SH-SY5Y (cell line): ENCODE results near the gene APOL2.

Experiments
- GATA2 ChIP-seq: IDR thresholded peaks from 2 replicates; pipeline ENCODE4 v1.6.1; 2011; ENCODE audit warnings: mild to moderate bottlenecking, low read depth, low read length
- GATA3 ChIP-seq: IDR thresholded peaks from 2 replicates; pipeline ENCODE4 v1.6.1; 2011; ENCODE audit warnings: low read depth, mild to moderate bottlenecking, low read length, moderate library complexity

Gene APOL2

GRCh38 chr22:36212901-36213300 is 26.4 kb downstream of the APOL2 start:
- TF ChIP-seq GATA3 (no peak), GATA2 (no peak)

DNA sequence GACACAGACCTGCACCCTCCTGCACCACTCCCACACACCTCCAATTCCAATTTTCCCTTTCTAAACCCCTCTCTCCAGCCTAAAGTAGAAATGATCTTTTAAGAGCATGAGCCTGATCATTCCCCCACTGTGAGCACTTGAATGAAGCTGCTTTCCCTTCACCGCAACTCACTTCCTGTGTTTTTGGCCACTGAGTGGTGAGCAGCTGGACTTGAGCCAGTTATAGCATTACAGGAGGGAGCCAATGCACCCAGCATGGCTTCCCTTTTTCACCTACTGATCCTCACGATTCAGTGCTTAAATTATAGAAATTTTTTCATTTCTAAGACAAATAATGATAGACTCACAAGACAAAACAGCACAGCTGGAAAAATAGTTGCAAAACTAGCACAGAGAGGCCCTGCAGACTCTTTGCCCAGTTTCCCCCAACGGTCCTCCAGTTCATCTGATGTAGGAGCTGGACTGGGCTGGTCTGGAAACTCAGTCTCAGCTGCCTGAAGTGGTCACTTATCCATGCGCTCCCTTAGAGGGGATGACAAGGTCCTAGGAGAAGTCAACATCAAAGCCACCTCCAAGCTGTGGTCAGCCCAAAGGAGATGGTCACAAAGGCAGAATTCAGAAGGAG is 28.0 kb downstream of the APOL2 start:
- TF ChIP-seq GATA2, result no peak
- TF ChIP-seq GATA3, result no peak

- TF ChIP-seq GATA3 (no peak), GATA2 (no peak)
Measured at GRCh38 chr22:36210224-36210623, 29.1 kb downstream of the APOL2 start.

DNA sequence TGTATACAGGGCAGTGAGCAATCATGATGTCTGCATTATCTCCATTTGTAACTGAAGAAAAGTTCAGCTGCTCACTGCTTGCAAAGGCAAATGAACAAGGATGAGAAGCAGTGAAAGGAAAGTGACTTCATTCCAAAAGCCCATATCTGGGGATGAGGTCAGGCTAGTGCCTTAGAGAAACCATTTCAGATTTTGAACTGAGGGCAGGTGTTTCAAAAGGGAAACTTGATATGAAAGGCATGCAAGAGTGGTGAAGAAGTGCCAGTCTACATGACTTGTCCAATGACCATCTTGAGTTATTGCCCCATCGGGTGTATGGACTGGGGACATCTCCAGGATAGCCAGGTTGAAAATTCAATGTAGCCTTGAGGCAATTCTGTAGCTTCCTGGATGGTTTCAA is 30.4 kb downstream of the APOL2 start:
- TF ChIP-seq GATA2, result no peak
- TF ChIP-seq GATA3, result no peak

DNA sequence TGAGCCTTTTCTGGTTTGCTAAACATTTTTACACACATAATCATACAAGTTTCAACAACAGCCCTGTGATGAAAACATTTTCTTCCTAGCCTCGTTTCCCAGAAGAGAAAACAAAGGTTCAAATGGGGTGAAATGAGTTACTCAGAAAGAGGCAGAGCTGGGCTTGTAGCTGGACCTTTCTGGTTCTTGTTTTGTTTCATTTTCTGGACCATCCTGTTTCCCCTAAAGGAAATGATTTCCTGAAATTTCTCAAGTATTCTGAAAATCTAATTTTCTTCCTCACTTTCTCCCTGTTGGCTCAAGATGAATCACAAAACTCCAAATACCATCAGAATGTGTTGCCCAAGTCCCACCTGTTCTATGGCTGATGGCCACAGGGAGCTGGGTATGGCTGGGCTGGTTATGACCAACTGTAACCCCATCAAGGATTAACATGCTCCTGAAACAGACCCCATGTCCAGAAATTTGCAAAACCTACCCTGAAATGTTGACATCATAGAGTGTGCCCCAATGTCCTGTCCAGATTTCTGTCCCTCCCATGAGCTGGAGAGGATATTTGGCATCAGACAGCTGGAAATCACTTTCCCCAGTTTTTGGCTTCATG is 31.1 kb downstream of the APOL2 start:
- TF ChIP-seq GATA2 (no peak), GATA3 (no peak)

- no peak for TF ChIP-seq GATA2
- no peak for TF ChIP-seq GATA3
Measured at GRCh38 chr22:36206255-36206654, 33.1 kb downstream of the APOL2 start.

- TF ChIP-seq GATA2 (no peak), GATA3 (no peak)
Measured at GRCh38 chr22:36204632-36205015, 34.7 kb downstream of the APOL2 start.

DNA sequence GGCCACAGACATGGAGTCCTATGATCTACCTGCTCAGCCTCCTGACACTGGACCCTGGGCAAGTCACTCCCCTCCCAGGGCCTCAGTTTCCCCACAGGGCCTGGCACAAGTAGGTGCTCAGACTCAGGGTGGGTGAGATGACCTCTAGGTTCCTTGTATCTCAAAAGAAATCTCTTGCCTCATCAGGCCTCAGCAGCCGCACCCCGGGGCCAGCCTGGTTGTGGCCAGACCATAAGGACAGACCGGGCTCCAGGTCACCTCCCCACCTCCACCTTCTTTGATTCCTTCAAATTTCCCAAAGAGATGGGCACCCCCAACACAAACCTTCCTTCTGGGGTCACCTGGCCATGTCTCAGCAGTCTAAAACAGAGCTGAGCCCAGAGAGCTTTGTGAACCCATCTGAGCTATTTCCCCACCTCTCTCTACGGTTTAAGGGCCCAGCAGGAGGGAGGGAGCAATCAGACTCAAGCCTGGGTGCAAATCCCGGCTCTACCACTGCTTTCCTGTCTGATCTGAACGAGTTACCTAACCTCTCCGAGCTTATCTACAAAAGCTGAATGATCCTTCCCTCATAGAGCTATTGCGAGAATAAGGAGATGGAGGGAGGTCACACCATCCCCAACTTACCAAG is 35.2 kb downstream of the APOL2 start:
- TF ChIP-seq GATA3 (no peak), GATA2 (no peak)

DNA sequence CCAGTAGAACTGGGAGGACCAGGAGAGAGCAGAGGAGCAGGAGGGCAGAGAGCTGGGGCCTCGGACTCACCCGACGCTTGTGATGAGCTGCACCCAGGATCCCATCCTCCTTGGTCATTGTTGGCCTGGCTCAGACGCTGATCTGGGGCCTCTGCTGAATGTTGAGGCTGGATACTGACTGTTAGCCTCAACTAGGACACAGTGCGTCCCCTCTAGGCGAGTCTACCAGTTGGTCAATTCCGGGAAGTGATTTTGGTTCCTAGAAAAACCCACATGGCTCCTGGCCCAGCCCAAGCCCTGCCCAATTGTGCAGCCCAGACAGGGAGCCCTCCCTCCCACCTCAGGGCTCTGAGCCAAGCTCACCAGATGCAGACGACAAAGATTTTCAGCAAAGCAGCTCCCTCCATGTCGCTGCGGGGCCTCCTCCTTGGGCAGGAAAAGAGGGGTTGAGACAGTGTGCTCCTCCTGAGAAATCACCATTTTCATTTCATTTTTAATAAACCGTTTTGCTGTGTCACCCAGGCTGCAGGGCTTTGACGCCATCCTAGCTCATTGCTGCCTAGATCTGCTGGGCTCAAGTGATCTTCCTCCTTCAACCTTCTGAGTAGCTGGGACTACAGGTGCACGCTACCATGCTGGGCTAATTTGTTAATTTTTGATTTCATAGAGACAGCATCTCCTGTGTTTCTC is 37.6 kb downstream of the APOL2 start, which contains the start of gene APOL4:
Gene APOL4 (minus strand): TSS at position 180 of the 690 bp plus-strand sequence. CDS start 75 bp downstream, at position 105.
- TF ChIP-seq GATA2, result no peak
- TF ChIP-seq GATA3, result no peak

- TF ChIP-seq GATA2, result no peak
- TF ChIP-seq GATA3, result no peak
Measured at GRCh38 chr22:36199001-36199551, 40.3 kb downstream of the APOL2 start.

- TF ChIP-seq GATA2 (no peak), GATA3 (no peak)
Measured at GRCh38 chr22:36198536-36198935, 40.8 kb downstream of the APOL2 start.

GRCh38 chr22:36197514-36198146 is 41.7 kb downstream of the APOL2 start:
- TF ChIP-seq GATA2, result no peak

DNA sequence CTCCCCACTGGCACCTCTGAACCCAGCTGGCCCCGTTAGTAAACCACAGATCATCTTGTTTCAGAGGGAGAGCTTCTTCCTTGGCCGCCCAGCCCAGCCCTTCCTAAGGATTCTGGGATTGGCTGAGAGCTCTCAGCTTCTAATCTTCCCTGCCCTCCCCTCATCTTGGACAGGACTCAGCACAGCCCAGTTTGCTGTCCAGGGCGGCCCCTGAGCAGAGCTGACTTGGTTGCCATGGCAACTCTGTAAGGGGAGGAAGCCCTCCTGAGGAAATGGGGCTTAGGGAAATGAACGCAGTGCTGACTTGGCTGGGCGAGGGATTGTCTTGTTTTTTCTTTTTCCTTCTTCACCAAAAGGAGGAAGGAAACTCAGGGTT is 42.3 kb downstream of the APOL2 start:
- TF ChIP-seq GATA2 (no peak), GATA3 (no peak)
